HG03460 (cell line): Measurements from ENCODE around the gene PPP1CA.

Experiments
- ATAC-seq: cut with Tn5 transposase; IDR thresholded peaks from one replicate; pipeline ENCODE4 v1.9.1; 2021; ENCODE audit not compliant: unreplicated experiment

Gene PPP1CA

GRCh38 chr11:67387069-67387468 lies 14.6 kb downstream of the PPP1CA start:
- ATAC-seq = no peak

GRCh38 chr11:67384851-67385366 lies 16.7 kb downstream of the PPP1CA start:
- no peak for ATAC-seq

GRCh38 chr11:67382276-67383136 lies 19.2 kb downstream of the PPP1CA start:
- peak; percentile 54 for ATAC-seq

GRCh38 chr11:67381244-67381972 lies 20.2 kb downstream of the PPP1CA start:
- no peak for ATAC-seq

GRCh38 chr11:67379061-67380058 lies 22.3 kb downstream of the PPP1CA start:
- ATAC-seq = no peak

GRCh38 chr11:67378544-67378943 lies 23.1 kb downstream of the PPP1CA start:
- ATAC-seq = no peak

GRCh38 chr11:67376873-67377808 lies 24.5 kb downstream of the PPP1CA start:
- no peak for ATAC-seq

GRCh38 chr11:67376063-67376820 lies 25.4 kb downstream of the PPP1CA start:
- ATAC-seq = no peak

- ATAC-seq = no peak
Observed at GRCh38 chr11:67375320-67376055, 26.2 kb downstream of the PPP1CA start.

GRCh38 chr11:67374571-67375281 lies 26.9 kb downstream of the PPP1CA start:
- ATAC-seq = no peak

- no peak for ATAC-seq
Observed at GRCh38 chr11:67373648-67374570, 27.7 kb downstream of the PPP1CA start.

- no peak for ATAC-seq
Observed at GRCh38 chr11:67372993-67373647, 28.5 kb downstream of the PPP1CA start, which contains the start of gene CLCF1. Gene CLCF1 (minus strand): TSS chr11:67373598. CDS start chr11:67373539, 59 bp downstream.

GRCh38 chr11:67372321-67372992 lies 29.2 kb downstream of the PPP1CA start:
- no peak for ATAC-seq

GRCh38 chr11:67371911-67372320 lies 29.7 kb downstream of the PPP1CA start:
- no peak for ATAC-seq

GRCh38 chr11:67371189-67371910 lies 30.3 kb downstream of the PPP1CA start:
- no peak for ATAC-seq
